ENCODE data around the gene NR3C2.

GRCh38 chr4:148110169-148110568, 332.0 kb downstream of the NR3C2 start:
- TF ChIP-seq RCOR1 (IDR thresholded peaks at IDR 0.05; ENCODE audit: low read length) (no peak), POLR2AphosphoS5 (IDR thresholded peaks at IDR 0.05; ENCODE audit: low read depth, low read length) (no peak), SIN3A (IDR thresholded peaks at IDR 0.05; ENCODE audit: borderline replicate concordance, low read depth, low read length) (no peak), CTCF (IDR thresholded peaks at IDR 0.05) (no peak), USF2 (IDR thresholded peaks at IDR 0.05; ENCODE audit: borderline replicate concordance, low read depth, low read length) (no peak), EZH2phosphoT487 (IDR thresholded peaks at IDR 0.05; ENCODE audit: borderline replicate concordance, low read depth) (no peak), JUND (IDR thresholded peaks at IDR 0.05) (no peak), MAX (IDR thresholded peaks at IDR 0.05; ENCODE audit: low read depth) (no peak)

All from SK-N-SH (cell line).